Measurements from ENCODE around the gene MAN1A1.

The MAN1A1 gene

GRCh38 chr6:119264854-119265397 lies 84.6 kb downstream of the MAN1A1 start:
- DNase-seq, result no peak

- DNase-seq, result no peak
These were observed 86.9 kb downstream of the MAN1A1 start for GRCh38 chr6:119262612-119263011.

GRCh38 chr6:119261944-119262284 lies 87.6 kb downstream of the MAN1A1 start:
- no peak for DNase-seq

GRCh38 chr6:119259027-119259426 lies 90.5 kb downstream of the MAN1A1 start:
- no peak for DNase-seq

- DNase-seq, result no peak
These were observed 91.8 kb downstream of the MAN1A1 start for GRCh38 chr6:119257726-119258125.

GRCh38 chr6:119256978-119257462 lies 92.5 kb downstream of the MAN1A1 start:
- DNase-seq, result no peak

- DNase-seq, result no peak
These were observed 93.2 kb downstream of the MAN1A1 start for GRCh38 chr6:119256392-119256791.

GRCh38 chr6:119255492-119255891 lies 94.1 kb downstream of the MAN1A1 start:
- DNase-seq, result no peak

GRCh38 chr6:119250036-119250435 lies 99.5 kb downstream of the MAN1A1 start:
- no peak for DNase-seq

GRCh38 chr6:119249319-119249718 lies 100.2 kb downstream of the MAN1A1 start:
- DNase-seq, result no peak

- DNase-seq, result no peak
These were observed 102.1 kb downstream of the MAN1A1 start for GRCh38 chr6:119247504-119247903.

GRCh38 chr6:119243657-119244056 lies 105.9 kb downstream of the MAN1A1 start:
- no peak for DNase-seq

GRCh38 chr6:119243037-119243436 lies 106.5 kb downstream of the MAN1A1 start:
- DNase-seq, result no peak

- no peak for DNase-seq
These were observed 107.8 kb downstream of the MAN1A1 start for GRCh38 chr6:119241540-119242309.

GRCh38 chr6:119241111-119241465 lies 108.5 kb downstream of the MAN1A1 start:
- DNase-seq, result no peak

- DNase-seq, result no peak
These were observed 109.1 kb downstream of the MAN1A1 start for GRCh38 chr6:119240257-119241110.

GRCh38 chr6:119237177-119237715 lies 112.3 kb downstream of the MAN1A1 start:
- DNase-seq, result no peak

- no peak for DNase-seq
These were observed 114.6 kb downstream of the MAN1A1 start for GRCh38 chr6:119234941-119235340.

GRCh38 chr6:119234457-119234856 lies 115.1 kb downstream of the MAN1A1 start:
- DNase-seq, result no peak

GRCh38 chr6:119233312-119233984 lies 116.1 kb downstream of the MAN1A1 start:
- no peak for DNase-seq

GRCh38 chr6:119231394-119231793 lies 118.2 kb downstream of the MAN1A1 start:
- no peak for DNase-seq

GRCh38 chr6:119230160-119230559 lies 119.4 kb downstream of the MAN1A1 start:
- no peak for DNase-seq

- no peak for DNase-seq
These were observed 122.2 kb downstream of the MAN1A1 start for GRCh38 chr6:119227377-119227776.

Measured in T-helper 9 cell (primary cell).